Measurements from ENCODE around the gene RASGEF1C. TPM values are rescaled to one million over a fixed set of nuclear protein-coding genes. Genes with fewer than 3 reads are reported as not detected.

RASGEF1C gene
- total RNA-seq, 2 experiments from 2014 or later = not detected

- intact Hi-C loops (cut with DNase I, micrococcal nuclease) = no loop called here
- Histone ChIP-seq H3K4me3 (ENCODE audit: low read length) (no peak overlapping the region), H3K9me3 (ENCODE audit: control insufficient read depth in 1 of 2, insufficient read depth in 1 of 2, low read length in 2 of 2) (peaks cover 0 to 17% of the 10 kb centered on the region in 2 experiments), H3K36me3 (ENCODE audit: insufficient read depth, low read length) (no peaks in the 10 kb centered on the region), H3K4me1 (ENCODE audit: insufficient read depth, low read length) (peaks cover 4% of the 10 kb centered on the region), H3K27ac (ENCODE audit: low read depth in 1 of 2, low read length in 2 of 2) (no peak overlapping the region), H3K27me3 (ENCODE audit: control insufficient read depth in 1 of 2, insufficient read depth in 2 of 2, low read length in 2 of 2) (no peaks in the 10 kb centered on the region)
- H3K4me1 Mint-ChIP-seq (ENCODE audit: low read depth) = no peaks in the 10 kb centered on the region
- CTCF ChIA-PET = no interaction called here
- no peaks in the 10 kb centered on the region for H3K9me3 Mint-ChIP-seq
- no peak for ATAC-seq (ENCODE audit: poor library complexity)
- POLR2A ChIA-PET = no interaction called here
- no peak overlapping the region for H3K4me3 Mint-ChIP-seq
- peaks cover 17% of the 10 kb centered on the region for H3K27me3 Mint-ChIP-seq
- TF ChIP-seq CTCF (IDR thresholded peaks at IDR 0.05) = no peak
- peak in 1 of 14 experiments; percentile 10 for DNase-seq
- no peaks in the 10 kb centered on the region for H3K36me3 Mint-ChIP-seq (ENCODE audit: low read depth)
- H3K27ac Mint-ChIP-seq = no peak overlapping the region
These were observed 69.9 kb downstream of the RASGEF1C start for GRCh38 chr5:180138976-180139730.

GRCh38 chr5:180138214-180138975 is 70.6 kb downstream of the RASGEF1C start:
- no peaks in the 10 kb centered on the region for H3K4me1 Mint-ChIP-seq (ENCODE audit: low read depth)
- DNase-seq = peak in 1 of 14 experiments; percentile 21
- intact Hi-C loops (cut with DNase I, micrococcal nuclease) = no loop called here

More at GRCh38 chr5:180138214-180138975, 70.6 kb downstream of the RASGEF1C start:
- no peaks in the 10 kb centered on the region for H3K36me3 Mint-ChIP-seq (ENCODE audit: low read depth)
- H3K4me3 Mint-ChIP-seq = no peak overlapping the region
- no peaks in the 10 kb centered on the region for H3K9me3 Mint-ChIP-seq
- peaks cover 0 to 17% of the 10 kb centered on the region in 2 experiments for H3K9me3 ChIP-seq (ENCODE audit: control insufficient read depth in 1 of 2, insufficient read depth in 1 of 2, low read length in 2 of 2)
- no peak for TF ChIP-seq CTCF (IDR thresholded peaks at IDR 0.05)
- H3K27ac ChIP-seq (ENCODE audit: low read depth in 1 of 2, low read length in 2 of 2) = no peak overlapping the region
- ATAC-seq (ENCODE audit: poor library complexity) = no peak
- no peaks in the 10 kb centered on the region for H3K36me3 ChIP-seq (ENCODE audit: insufficient read depth, low read length)
- H3K4me3 ChIP-seq (ENCODE audit: low read length) = no peak overlapping the region
- no peaks in the 10 kb centered on the region for H3K27me3 ChIP-seq (ENCODE audit: control insufficient read depth in 1 of 2, insufficient read depth in 2 of 2, low read length in 2 of 2)
- POLR2A ChIA-PET = no interaction called here
- H3K4me1 ChIP-seq (ENCODE audit: insufficient read depth, low read length) = peaks cover 4% of the 10 kb centered on the region
- H3K27ac Mint-ChIP-seq = no peak overlapping the region
- CTCF ChIA-PET = no interaction called here
- peaks cover 17% of the 10 kb centered on the region for H3K27me3 Mint-ChIP-seq
